GM12878 (cell line): Measurements from ENCODE around the gene FAM171A1.

ENCODE experiments used
- BCL11A ChIP-seq: IDR thresholded peaks from 2 replicates; pipeline ENCODE4 v1.6.1; 2011; ENCODE audit warnings: low read depth, low read length
- CBX5 ChIP-seq: sonication (generic); IDR thresholded peaks from 2 replicates; pipeline ENCODE4 v1.6.1; 2016; ENCODE audit warnings: low read depth, moderate library complexity, mild to moderate bottlenecking, inconsistent platforms
- CEBPB ChIP-seq, 2 experiments: fragments of 150-350 bp in 1 of 2; IDR thresholded peaks; 2 replicates each; pipeline ENCODE4 v1.6.1; 2012 to 2014; ENCODE audit warnings: low read depth in 2 of 2, low read length in 2 of 2, borderline replicate concordance in 1 of 2, inconsistent platforms in 1 of 2
- EZH2 ChIP-seq: IDR thresholded peaks from 2 replicates; pipeline ENCODE4 v1.6.1; 2012; ENCODE audit warnings: low read depth, mild to moderate bottlenecking, control low read depth, inconsistent platforms, low read length, borderline replicate concordance; ENCODE audit not compliant: control insufficient read depth
- GATAD2B ChIP-seq: fragments of 450-650 bp; conservative IDR thresholded peaks from 2 replicates; pipeline ENCODE4 v1.6.1; 2017; ENCODE audit warnings: low read depth, mild to moderate bottlenecking, moderate library complexity
- NR2F1 ChIP-seq: fragments of 450-650 bp; conservative IDR thresholded peaks from 2 replicates; pipeline ENCODE4 v1.6.1; 2017; ENCODE audit warnings: mild to moderate bottlenecking
- RAD51 ChIP-seq: fragments of 450-650 bp; IDR thresholded peaks from 2 replicates; pipeline ENCODE4 v1.6.1; 2016; ENCODE audit warnings: moderate library complexity, mild to moderate bottlenecking, inconsistent platforms
- ZBTB40 ChIP-seq: fragments of 450-650 bp; IDR thresholded peaks from 2 replicates; pipeline ENCODE4 v1.6.1; 2016; ENCODE audit warnings: mild to moderate bottlenecking, moderate library complexity, borderline replicate concordance
- TF ChIP-seq, protein P1 (sequence below), 3 experiments: IDR thresholded peaks in 2 of 3; conservative IDR thresholded peaks in 1 of 3; 2 replicates each; pipeline ENCODE4 v1.5.1; 2011; ENCODE audit warnings: low read depth in 3 of 3, low read length in 3 of 3, mild to moderate bottlenecking in 3 of 3, control low read depth in 2 of 3, moderate library complexity in 2 of 3, inconsistent platforms in 1 of 3, mixed read lengths in 1 of 3; ENCODE audit not compliant: control insufficient read depth in 2 of 3, insufficient read depth in 1 of 3; ENCODE audit errors: extremely low read depth in 1 of 3

- TF ChIP-seq BCL11A (no peak), RAD51 (no peak), CEBPB (IDR thresholded peaks at IDR 0.05; ENCODE audit: borderline replicate concordance in 1 of 2, low read depth in 2 of 2, low read length in 2 of 2) (no peak), CBX5 (no peak), GATAD2B (no peak), ZBTB40 (no peak), NR2F1 (no peak), EZH2 (no peak)
- TF ChIP-seq, protein P1, sequence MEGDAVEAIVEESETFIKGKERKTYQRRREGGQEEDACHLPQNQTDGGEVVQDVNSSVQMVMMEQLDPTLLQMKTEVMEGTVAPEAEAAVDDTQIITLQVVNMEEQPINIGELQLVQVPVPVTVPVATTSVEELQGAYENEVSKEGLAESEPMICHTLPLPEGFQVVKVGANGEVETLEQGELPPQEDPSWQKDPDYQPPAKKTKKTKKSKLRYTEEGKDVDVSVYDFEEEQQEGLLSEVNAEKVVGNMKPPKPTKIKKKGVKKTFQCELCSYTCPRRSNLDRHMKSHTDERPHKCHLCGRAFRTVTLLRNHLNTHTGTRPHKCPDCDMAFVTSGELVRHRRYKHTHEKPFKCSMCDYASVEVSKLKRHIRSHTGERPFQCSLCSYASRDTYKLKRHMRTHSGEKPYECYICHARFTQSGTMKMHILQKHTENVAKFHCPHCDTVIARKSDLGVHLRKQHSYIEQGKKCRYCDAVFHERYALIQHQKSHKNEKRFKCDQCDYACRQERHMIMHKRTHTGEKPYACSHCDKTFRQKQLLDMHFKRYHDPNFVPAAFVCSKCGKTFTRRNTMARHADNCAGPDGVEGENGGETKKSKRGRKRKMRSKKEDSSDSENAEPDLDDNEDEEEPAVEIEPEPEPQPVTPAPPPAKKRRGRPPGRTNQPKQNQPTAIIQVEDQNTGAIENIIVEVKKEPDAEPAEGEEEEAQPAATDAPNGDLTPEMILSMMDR (IDR thresholded peaks at IDR 0.05 in 2 of 3, conservative IDR thresholded peaks at IDR 0.05 in 1 of 3; ENCODE audit: control insufficient read depth in 2 of 3, extremely low read depth in 1 of 3, insufficient read depth in 1 of 3, low read depth in 3 of 3, low read length in 3 of 3) = no peak
These were observed 49.4 kb downstream of the FAM171A1 start for GRCh38 chr10:15321431-15322341.
